Neuron (in vitro differentiated cells): ENCODE data around the gene PPP1R2C.

Experiments
- H2AFZ ChIP-seq: one replicate; pipeline ENCODE4 v1.6.1; 2013; ENCODE audit warnings: low read depth, mild to moderate bottlenecking, inconsistent platforms, low read length, moderate library complexity
- H3K27me3 ChIP-seq: one replicate; pipeline ENCODE4 v1.6.1; 2013; ENCODE audit warnings: low read length; ENCODE audit not compliant: insufficient read depth
- H3K36me3 ChIP-seq: one replicate; pipeline ENCODE4 v1.6.1; 2013; ENCODE audit warnings: low read length; ENCODE audit not compliant: insufficient read depth
- H3K4me1 ChIP-seq: one replicate; pipeline ENCODE4 v1.6.1; 2013; ENCODE audit warnings: low read length; ENCODE audit not compliant: insufficient read depth
- H3K4me3 ChIP-seq: 2 replicates; pipeline ENCODE4 v1.5.1; 2013; ENCODE audit warnings: mild to moderate bottlenecking, low read length, moderate library complexity
- H3K9me3 ChIP-seq: one replicate; pipeline ENCODE4 v1.6.1; 2013; ENCODE audit warnings: low read length

Gene PPP1R2C

GRCh38 chrX:42772874-42773273 lies 5.1 kb downstream of the PPP1R2C start:
- H3K9me3 ChIP-seq, result no peaks in the 10 kb centered on the region
- no peaks in the 10 kb centered on the region for H3K36me3 ChIP-seq
- H3K4me1 ChIP-seq, result no peaks in the 10 kb centered on the region
- H2AFZ ChIP-seq, result no peak overlapping the region
- peaks cover 3% of the 10 kb centered on the region for H3K27me3 ChIP-seq
- no peak overlapping the region for H3K4me3 ChIP-seq

GRCh38 chrX:42771506-42772335 lies 6.2 kb downstream of the PPP1R2C start:
- H3K36me3 ChIP-seq, result no peaks in the 10 kb centered on the region
- no peaks in the 10 kb centered on the region for H3K9me3 ChIP-seq
- H3K4me3 ChIP-seq, result no peak overlapping the region
- H3K27me3 ChIP-seq, result peaks cover 3% of the 10 kb centered on the region
- H3K4me1 ChIP-seq, result no peaks in the 10 kb centered on the region
- H2AFZ ChIP-seq, result no peak overlapping the region

- H2AFZ ChIP-seq, result no peak overlapping the region
- H3K9me3 ChIP-seq, result no peaks in the 10 kb centered on the region
- no peaks in the 10 kb centered on the region for H3K4me1 ChIP-seq
- no peaks in the 10 kb centered on the region for H3K36me3 ChIP-seq
- H3K27me3 ChIP-seq, result peaks cover 3% of the 10 kb centered on the region
- H3K4me3 ChIP-seq, result no peak overlapping the region
These were observed 7.4 kb downstream of the PPP1R2C start for GRCh38 chrX:42770566-42770965.

GRCh38 chrX:42759881-42760280 lies 18.1 kb downstream of the PPP1R2C start:
- H3K9me3 ChIP-seq, result no peaks in the 10 kb centered on the region
- no peaks in the 10 kb centered on the region for H3K27me3 ChIP-seq
- H3K4me3 ChIP-seq, result no peak overlapping the region
- H3K36me3 ChIP-seq, result no peaks in the 10 kb centered on the region
- no peaks in the 10 kb centered on the region for H3K4me1 ChIP-seq
- H2AFZ ChIP-seq, result no peak overlapping the region

- Histone ChIP-seq H2AFZ (no peak overlapping the region), H3K4me1 (no peaks in the 10 kb centered on the region), H3K27me3 (no peaks in the 10 kb centered on the region), H3K36me3 (no peaks in the 10 kb centered on the region), H3K9me3 (no peaks in the 10 kb centered on the region), H3K4me3 (no peak overlapping the region)
These were observed 22.1 kb downstream of the PPP1R2C start for GRCh38 chrX:42755815-42756214.

DNA sequence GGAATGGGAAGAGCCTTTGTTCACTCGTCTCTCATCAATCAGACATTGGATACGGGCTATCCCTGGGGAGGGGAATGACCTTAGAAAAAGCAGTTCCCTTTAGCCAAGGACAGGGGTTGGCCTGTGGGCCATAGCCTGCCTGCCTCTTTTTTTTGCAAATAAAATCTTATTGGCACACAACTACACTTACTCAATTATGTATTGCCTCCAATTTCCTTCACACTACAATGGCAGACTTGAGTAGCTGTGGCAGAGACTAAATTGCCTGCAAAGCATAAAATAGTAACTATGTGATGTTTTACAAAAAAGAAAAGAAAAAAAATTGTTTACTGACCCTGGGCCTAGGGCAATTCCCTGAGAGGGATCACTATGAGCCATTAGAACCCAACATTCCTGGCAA lies 23.4 kb downstream of the PPP1R2C start:
- Histone ChIP-seq H3K4me1 (no peaks in the 10 kb centered on the region), H3K9me3 (no peaks in the 10 kb centered on the region), H2AFZ (no peak overlapping the region), H3K36me3 (no peaks in the 10 kb centered on the region), H3K4me3 (no peak overlapping the region), H3K27me3 (no peaks in the 10 kb centered on the region)

- H2AFZ ChIP-seq, result no peak overlapping the region
- H3K9me3 ChIP-seq, result no peaks in the 10 kb centered on the region
- H3K4me3 ChIP-seq, result no peak overlapping the region
- no peaks in the 10 kb centered on the region for H3K36me3 ChIP-seq
- no peaks in the 10 kb centered on the region for H3K27me3 ChIP-seq
- no peaks in the 10 kb centered on the region for H3K4me1 ChIP-seq
These were observed 23.8 kb downstream of the PPP1R2C start for GRCh38 chrX:42754115-42754514.

- no peaks in the 10 kb centered on the region for H3K9me3 ChIP-seq
- no peaks in the 10 kb centered on the region for H3K4me1 ChIP-seq
- no peaks in the 10 kb centered on the region for H3K27me3 ChIP-seq
- H2AFZ ChIP-seq, result no peak overlapping the region
- H3K4me3 ChIP-seq, result no peak overlapping the region
- H3K36me3 ChIP-seq, result no peaks in the 10 kb centered on the region
These were observed 25.2 kb downstream of the PPP1R2C start for GRCh38 chrX:42752730-42753129.

- Histone ChIP-seq H3K27me3 (no peaks in the 10 kb centered on the region), H3K36me3 (no peaks in the 10 kb centered on the region), H3K4me3 (no peak overlapping the region), H3K9me3 (no peaks in the 10 kb centered on the region), H3K4me1 (no peaks in the 10 kb centered on the region), H2AFZ (no peak overlapping the region)
These were observed 26.4 kb downstream of the PPP1R2C start for GRCh38 chrX:42751573-42751972.

GRCh38 chrX:42748067-42748850 lies 29.7 kb downstream of the PPP1R2C start:
- Histone ChIP-seq H3K4me1 (no peaks in the 10 kb centered on the region), H2AFZ (no peak overlapping the region), H3K36me3 (no peaks in the 10 kb centered on the region), H3K4me3 (no peak overlapping the region), H3K27me3 (no peaks in the 10 kb centered on the region), H3K9me3 (no peaks in the 10 kb centered on the region)

DNA sequence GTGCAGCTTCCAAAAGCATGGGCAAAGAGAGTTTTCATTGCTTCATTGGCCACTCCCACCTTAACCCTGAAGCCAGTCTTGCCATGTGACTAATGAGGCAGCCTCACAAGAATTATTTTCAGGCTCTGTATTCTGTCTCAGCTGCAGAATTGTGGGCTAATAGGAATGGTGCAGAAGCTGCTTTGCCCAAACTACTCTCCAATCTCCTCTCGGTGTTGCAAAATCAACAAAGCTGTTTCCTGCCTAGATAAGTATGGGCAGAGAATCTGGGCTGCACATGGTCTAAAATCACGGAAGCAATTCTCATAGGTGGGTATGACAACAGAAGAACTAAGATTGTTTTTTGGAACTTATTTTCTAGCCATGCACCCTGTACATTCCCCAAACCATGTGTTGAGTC lies 31.4 kb downstream of the PPP1R2C start:
- no peaks in the 10 kb centered on the region for H3K9me3 ChIP-seq
- no peak overlapping the region for H3K4me3 ChIP-seq
- no peaks in the 10 kb centered on the region for H3K36me3 ChIP-seq
- H2AFZ ChIP-seq, result no peak overlapping the region
- no peaks in the 10 kb centered on the region for H3K4me1 ChIP-seq
- no peaks in the 10 kb centered on the region for H3K27me3 ChIP-seq

GRCh38 chrX:42740456-42740855 lies 37.5 kb downstream of the PPP1R2C start:
- H3K4me3 ChIP-seq, result no peak overlapping the region
- no peaks in the 10 kb centered on the region for H3K36me3 ChIP-seq
- no peaks in the 10 kb centered on the region for H3K4me1 ChIP-seq
- H3K9me3 ChIP-seq, result no peaks in the 10 kb centered on the region
- no peak overlapping the region for H2AFZ ChIP-seq
- no peaks in the 10 kb centered on the region for H3K27me3 ChIP-seq

- no peak overlapping the region for H2AFZ ChIP-seq
- H3K27me3 ChIP-seq, result no peaks in the 10 kb centered on the region
- no peaks in the 10 kb centered on the region for H3K4me1 ChIP-seq
- no peaks in the 10 kb centered on the region for H3K9me3 ChIP-seq
- H3K36me3 ChIP-seq, result no peaks in the 10 kb centered on the region
- no peak overlapping the region for H3K4me3 ChIP-seq
These were observed 38.2 kb downstream of the PPP1R2C start for GRCh38 chrX:42739741-42740140.
